H54 (cell line): Measurements from ENCODE around the gene NUP54.
A peak's percentile ranks its signal among the peaks of the same experiment; 100 is the strongest.

Source experiments
- DNase-seq: peaks from one replicate; pipeline ENCODE4 v3.0.0; 2011; ENCODE audit warnings: low spot score, mixed read lengths; ENCODE audit not compliant: insufficient read length
- FAIRE-seq: peaks from 3 replicates; lab custom pipeline; 2011; peaks lifted over from hg19 to GRCh38; lab: Jason Lieb, UNC
- POLR2A ChIP-seq: IDR thresholded peaks from 2 replicates; pipeline ENCODE4 v1.6.1; 2011; ENCODE audit warnings: low read depth, mild to moderate bottlenecking, low read length

Gene NUP54

DNA sequence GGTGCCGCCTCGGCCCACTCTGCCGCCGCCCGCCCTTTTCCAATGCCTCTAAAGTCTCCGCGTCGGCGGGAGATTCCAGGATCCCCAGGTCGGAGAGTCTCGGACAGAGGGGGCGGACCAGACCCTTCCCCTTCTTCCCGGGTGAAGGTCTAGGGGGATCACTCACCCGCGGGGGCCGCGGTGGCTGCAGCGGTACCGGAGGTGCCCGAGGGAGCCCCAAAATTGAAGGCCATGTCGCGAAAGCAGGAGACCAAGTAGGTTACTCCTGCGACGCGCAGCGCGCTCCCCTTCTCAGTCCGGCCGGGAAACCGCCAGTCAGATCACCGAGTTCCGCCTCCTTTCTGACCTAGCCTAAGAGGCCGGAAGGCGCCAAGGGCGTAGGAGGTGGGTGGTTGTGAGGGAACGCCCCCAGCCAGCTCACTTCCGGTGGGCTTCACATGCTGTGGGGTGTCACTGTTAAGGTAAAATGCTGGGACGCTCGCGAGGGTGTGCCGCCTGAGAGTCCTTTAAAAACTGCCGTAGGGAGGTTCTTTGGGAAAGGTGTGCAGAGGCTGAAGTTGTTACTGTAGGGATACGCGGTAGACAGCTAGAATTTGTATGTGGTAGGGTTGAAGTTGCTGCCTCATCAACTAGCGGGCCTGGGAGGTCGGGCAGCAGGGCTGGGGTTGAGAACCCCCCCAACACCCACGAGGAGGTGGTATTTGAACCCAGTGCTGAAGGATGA lies at the start of gene NUP54:
Gene NUP54, minus strand, starts transcription at position 256 of the 724 bp plus-strand sequence. Its CDS starts 23 bp downstream, at position 233.
- peak; percentile 60 for DNase-seq
- FAIRE-seq: peak; percentile 68
- peak; percentile 71 for TF ChIP-seq POLR2A

DNA sequence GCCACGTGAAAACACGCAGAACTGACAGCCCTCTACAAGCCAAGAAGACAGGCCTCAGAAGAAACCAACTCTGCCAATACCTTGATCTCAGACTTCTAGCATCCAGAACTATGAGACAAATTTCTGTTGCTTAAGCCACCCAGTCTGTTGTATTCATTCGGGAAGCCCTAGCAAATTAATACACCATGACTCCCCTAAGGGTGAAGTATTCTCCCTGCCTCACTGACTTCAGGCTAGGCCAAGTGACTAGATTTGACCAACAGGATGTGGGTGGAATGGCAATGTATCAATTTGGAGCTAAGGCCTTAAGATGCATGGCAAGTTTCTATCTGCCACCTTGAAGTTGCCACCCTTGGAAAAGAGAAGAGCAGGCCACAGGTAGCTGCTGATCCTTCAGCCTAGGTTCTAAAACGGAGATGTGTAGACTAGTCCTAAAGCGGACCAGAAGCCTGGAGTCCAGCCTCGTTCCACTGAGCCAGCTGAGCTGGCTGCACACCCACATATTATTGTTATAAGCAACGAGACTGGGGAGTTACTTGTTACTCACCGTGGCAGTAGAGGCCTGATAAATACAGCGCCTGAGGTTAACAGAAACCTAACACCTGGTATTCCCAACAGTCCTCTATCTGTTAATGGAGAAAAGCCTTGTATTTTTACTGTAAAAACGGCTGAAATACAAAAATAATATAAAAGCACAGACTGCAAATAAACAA lies 49.0 kb upstream of the NUP54 start:
- TF ChIP-seq POLR2A: no peak
- DNase-seq: no peak
- no peak for FAIRE-seq

- FAIRE-seq (no peak), DNase-seq (no peak)
- TF ChIP-seq POLR2A: no peak
These were observed 48.2 kb upstream of the NUP54 start for GRCh38 chr4:76196376-76196775.

DNA sequence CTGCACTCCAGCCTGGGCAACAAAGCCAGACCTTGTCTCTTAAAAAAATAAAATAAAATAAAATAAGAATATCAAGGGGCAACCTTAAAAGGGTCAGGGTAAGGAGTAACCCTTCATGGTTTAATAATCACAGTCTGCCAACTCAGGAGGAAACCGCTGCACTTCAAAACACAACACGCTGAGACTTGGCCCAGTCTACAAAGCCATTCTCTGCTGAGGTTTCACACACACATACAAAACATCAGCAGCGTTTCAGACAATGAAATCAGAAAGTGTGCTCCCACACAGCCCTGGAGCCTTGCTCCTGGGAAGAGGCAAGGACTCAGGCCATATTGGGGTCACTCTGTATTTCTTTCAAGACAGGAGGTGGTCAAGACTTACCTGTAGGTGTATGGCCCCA lies 47.1 kb upstream of the NUP54 start:
- DNase-seq (no peak), FAIRE-seq (no peak)
- TF ChIP-seq POLR2A: no peak

DNA sequence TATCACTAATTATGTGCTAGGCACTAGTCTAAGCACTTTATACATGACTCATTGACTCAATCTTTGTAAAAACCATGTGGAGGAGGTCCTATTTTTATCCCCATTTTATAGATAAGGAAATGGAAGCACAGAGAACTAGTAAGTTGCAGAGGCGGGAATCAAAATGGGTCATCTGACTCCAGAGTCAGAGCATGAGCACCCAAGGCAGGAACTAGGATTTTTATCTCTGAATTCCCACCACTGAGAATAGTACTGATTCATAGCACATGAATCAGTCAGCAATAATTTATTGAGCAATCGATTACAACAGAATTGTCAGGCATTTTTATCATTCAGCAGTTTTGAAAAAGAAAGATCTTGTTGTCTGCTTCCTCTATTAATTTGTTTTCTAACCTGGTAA lies 46.1 kb upstream of the NUP54 start:
- DNase-seq (peak; percentile 33), FAIRE-seq (no peak)
- TF ChIP-seq POLR2A: no peak

- TF ChIP-seq POLR2A: no peak
- no peak for FAIRE-seq
These were observed 44.0 kb upstream of the NUP54 start for GRCh38 chr4:76192236-76192635.

GRCh38 chr4:76188557-76188956 lies 40.4 kb upstream of the NUP54 start:
- DNase-seq (no peak), FAIRE-seq (no peak)
- TF ChIP-seq POLR2A: no peak

More at GRCh38 chr4:76192236-76192635, 44.0 kb upstream of the NUP54 start:
- DNase-seq: no peak

DNA sequence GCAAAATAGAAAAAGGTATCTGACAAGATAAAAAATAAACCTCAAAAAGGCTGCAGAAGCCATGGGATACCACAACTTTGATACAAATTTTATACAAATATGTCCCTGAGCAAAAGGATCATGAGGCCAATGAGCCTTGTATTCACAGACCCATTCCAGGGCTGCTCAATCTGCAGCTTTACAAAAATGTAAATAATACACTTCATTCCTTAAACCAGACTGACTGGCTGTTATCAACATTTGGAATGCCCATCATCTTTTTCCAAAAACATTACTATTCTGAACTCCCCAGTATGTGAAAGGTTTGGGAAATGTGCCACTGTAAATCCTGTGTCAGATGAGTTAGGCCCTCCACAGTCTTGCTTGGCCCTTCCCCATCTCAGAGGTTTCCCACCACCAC lies 40.0 kb upstream of the NUP54 start:
- FAIRE-seq (no peak), DNase-seq (no peak)
- TF ChIP-seq POLR2A: no peak

- DNase-seq: no peak
- no peak for TF ChIP-seq POLR2A
- no peak for FAIRE-seq
These were observed 39.0 kb upstream of the NUP54 start for GRCh38 chr4:76187152-76187551.

- no peak for TF ChIP-seq POLR2A
- no peak for FAIRE-seq
- DNase-seq: no peak
These were observed 34.3 kb upstream of the NUP54 start for GRCh38 chr4:76182463-76182862.

DNA sequence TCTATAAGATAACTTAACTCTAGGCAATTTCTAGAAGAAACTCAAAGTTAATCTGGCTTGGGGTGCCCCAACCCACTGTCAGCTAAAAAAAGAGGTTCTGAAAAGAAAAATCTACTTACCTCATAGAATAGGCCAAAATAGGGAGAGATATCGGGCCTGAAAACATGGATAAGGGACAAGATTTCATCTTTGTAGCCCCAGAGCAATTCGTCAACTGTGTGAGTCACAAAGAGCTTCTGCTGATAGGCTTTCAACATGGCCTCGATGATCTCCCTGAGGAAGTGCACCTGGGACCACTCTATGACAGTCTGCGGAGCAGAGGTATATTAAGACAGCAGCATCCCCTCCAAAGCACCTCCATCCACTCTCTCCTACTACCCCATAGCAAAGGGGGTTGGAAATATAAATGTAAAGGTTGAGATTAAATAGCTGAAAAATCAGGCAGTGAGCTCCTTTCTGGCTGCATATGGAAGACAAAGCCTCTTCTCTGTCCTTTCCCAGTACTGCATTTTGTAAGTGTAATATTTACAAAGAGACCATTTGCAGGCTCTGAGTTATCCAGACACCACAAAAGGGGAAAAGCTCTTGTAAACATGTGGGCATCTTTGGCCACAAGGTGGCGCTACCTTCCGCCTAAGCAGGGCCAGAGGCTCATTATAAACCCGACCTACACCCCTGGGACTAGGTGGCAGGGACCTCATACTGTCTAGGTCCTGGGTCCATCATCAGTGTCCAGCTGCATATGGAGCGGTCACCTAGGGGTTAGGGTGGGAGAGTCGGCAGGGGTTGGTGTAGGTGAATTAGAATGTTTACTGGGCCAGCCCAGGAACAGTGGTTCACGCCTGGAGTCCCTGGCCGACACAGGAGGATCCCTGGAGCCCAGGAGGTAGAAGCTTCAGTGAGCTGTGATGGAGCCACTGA lies 31.5 kb upstream of the NUP54 start:
- DNase-seq (peak; percentile 45), FAIRE-seq (peak; percentile 64)
- no peak for TF ChIP-seq POLR2A

DNA sequence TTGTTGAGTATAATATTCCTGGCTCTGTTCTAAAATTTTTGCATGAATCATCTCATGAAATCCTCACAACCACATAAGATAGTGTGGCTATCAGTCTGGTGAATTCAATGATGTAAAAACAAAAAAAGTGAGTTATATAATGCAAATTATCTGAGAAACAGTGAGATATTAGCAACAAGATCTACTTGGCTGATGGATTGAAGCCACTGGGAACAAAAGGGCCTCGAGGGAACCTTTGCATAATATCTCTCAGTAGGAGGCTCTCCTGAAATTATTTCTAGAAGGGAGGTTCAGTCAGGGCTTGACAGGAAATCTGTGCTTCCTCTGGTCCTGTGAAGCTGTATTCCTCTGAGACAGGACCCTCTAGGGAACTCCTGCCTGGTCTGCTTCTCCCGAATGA lies 30.1 kb upstream of the NUP54 start:
- FAIRE-seq: no peak
- TF ChIP-seq POLR2A: no peak
- DNase-seq: no peak

DNA sequence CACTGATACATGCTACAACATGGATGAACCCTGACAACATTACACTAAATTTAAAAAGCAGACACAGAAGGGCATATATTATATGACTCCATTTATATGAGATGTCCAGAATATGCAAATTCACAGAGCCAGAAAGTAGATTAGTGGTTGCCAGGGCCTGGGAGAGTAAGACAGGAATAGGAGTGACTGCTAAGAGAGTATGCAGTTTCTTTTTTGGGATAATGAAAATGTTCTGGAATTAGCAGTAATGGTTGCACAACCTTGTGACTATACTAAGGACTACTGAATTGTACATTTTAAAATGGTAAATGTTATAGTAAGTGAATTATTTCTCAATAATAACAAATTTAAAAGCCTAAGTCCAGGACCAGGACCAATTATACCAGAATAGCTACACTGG lies 29.5 kb upstream of the NUP54 start:
- FAIRE-seq: no peak
- no peak for TF ChIP-seq POLR2A
- DNase-seq: no peak

- TF ChIP-seq POLR2A: no peak
- no peak for FAIRE-seq
- DNase-seq: no peak
These were observed 27.1 kb upstream of the NUP54 start for GRCh38 chr4:76175336-76175735.
